SK-N-SH treated with all-trans-retinoic acid at 6 μM for 48 hours (cell line): ENCODE results near the gene IFT122.

ENCODE experiments used
- ATAC-seq: fragments of 200-7000 bp; cut with Tn5 transposase; 3 replicates; pipeline ENCODE4 v1.9.1; 2020; ENCODE audit warnings: mild to moderate bottlenecking, moderate library complexity
- ARNTL ChIP-seq: fragments of 450-650 bp; formaldehyde crosslinking; IDR thresholded peaks from 2 replicates; pipeline ENCODE4 v1.5.0; 2020; ENCODE audit warnings: low read depth, mild to moderate bottlenecking, moderate library complexity, borderline replicate concordance
- CREB5 ChIP-seq: fragments of 250-450 bp; sonication (Bioruptor Pico); IDR thresholded peaks from 2 replicates; pipeline ENCODE4 v1.5.1; 2020; ENCODE audit warnings: low read depth, mild to moderate bottlenecking, moderate library complexity
- CSDC2 ChIP-seq: fragments of 250-450 bp; sonication (Bioruptor Pico); IDR thresholded peaks from 2 replicates; pipeline ENCODE4 v1.5.0; 2020; ENCODE audit warnings: mild to moderate bottlenecking, moderate library complexity
- CSRNP3 ChIP-seq: fragments of 250-450 bp; sonication (Bioruptor Pico); IDR thresholded peaks from 2 replicates; pipeline ENCODE4 v1.5.1; 2021; ENCODE audit warnings: mild to moderate bottlenecking, moderate library complexity
- ESRRG ChIP-seq: fragments of 250-450 bp; sonication (Bioruptor Pico); IDR thresholded peaks from 2 replicates; pipeline ENCODE4 v1.6.1; 2021; ENCODE audit warnings: mild to moderate bottlenecking
- GLIS3 ChIP-seq: fragments of 250-450 bp; sonication (Bioruptor Pico); IDR thresholded peaks from 2 replicates; pipeline ENCODE4 v1.5.0; 2020; ENCODE audit warnings: mild to moderate bottlenecking, moderate library complexity
- ISL1 ChIP-seq: fragments of 250-450 bp; sonication (Bioruptor Pico); IDR thresholded peaks from 2 replicates; pipeline ENCODE4 v2.1.2; 2022; ENCODE audit warnings: mild to moderate bottlenecking, moderate library complexity
- OSR1 ChIP-seq: fragments of 250-450 bp; sonication (Bioruptor Pico); IDR thresholded peaks from 2 replicates; pipeline ENCODE4 v1.8.0; 2022; ENCODE audit warnings: moderate library complexity, mild to moderate bottlenecking, inconsistent platforms
- PATZ1 ChIP-seq: fragments of 250-450 bp; sonication (Bioruptor Pico); IDR thresholded peaks from 2 replicates; pipeline ENCODE4 v1.8.0; 2020; ENCODE audit warnings: mild to moderate bottlenecking, moderate library complexity, borderline replicate concordance
- PPARA ChIP-seq: fragments of 250-450 bp; sonication (Bioruptor Pico); IDR thresholded peaks from 2 replicates; pipeline ENCODE4 v1.5.0; 2020; ENCODE audit warnings: mild to moderate bottlenecking, borderline replicate concordance
- RARB ChIP-seq: fragments of 250-450 bp; sonication (Bioruptor Pico); IDR thresholded peaks from 2 replicates; pipeline ENCODE4 v1.8.0; 2021; ENCODE audit warnings: mild to moderate bottlenecking, moderate library complexity
- SNAI2 ChIP-seq: fragments of 250-450 bp; sonication (Bioruptor Pico); IDR thresholded peaks from 2 replicates; pipeline ENCODE4 v1.5.0; 2020; ENCODE audit warnings: mild to moderate bottlenecking, moderate library complexity
- TOX ChIP-seq: fragments of 250-450 bp; sonication (Bioruptor Pico); IDR thresholded peaks from 2 replicates; pipeline ENCODE4 v1.8.0; 2021; ENCODE audit warnings: mild to moderate bottlenecking, moderate library complexity, borderline replicate concordance
- TSHZ2 ChIP-seq: fragments of 250-450 bp; sonication (Bioruptor Pico); IDR thresholded peaks from 2 replicates; pipeline ENCODE4 v1.5.0; 2020; ENCODE audit warnings: mild to moderate bottlenecking, moderate library complexity
- ZC3H10 ChIP-seq: fragments of 250-450 bp; sonication (Bioruptor Pico); IDR thresholded peaks from 2 replicates; pipeline ENCODE4 v1.5.1; 2021; ENCODE audit warnings: mild to moderate bottlenecking, moderate library complexity
- ZFP3 ChIP-seq: fragments of 250-450 bp; sonication (Bioruptor Pico); IDR thresholded peaks from 2 replicates; pipeline ENCODE4 v1.5.0; 2020; ENCODE audit warnings: mild to moderate bottlenecking, moderate library complexity
- ZFP30 ChIP-seq: fragments of 450-650 bp; formaldehyde crosslinking; IDR thresholded peaks from 2 replicates; pipeline ENCODE4 v1.5.0; 2022; ENCODE audit warnings: mild to moderate bottlenecking, moderate library complexity
- ZNF565 ChIP-seq: fragments of 450-650 bp; formaldehyde crosslinking; conservative IDR thresholded peaks from 2 replicates; pipeline ENCODE4 v1.5.0; 2020; ENCODE audit warnings: low read depth, mild to moderate bottlenecking, moderate library complexity
- ZNF70 ChIP-seq: fragments of 450-650 bp; formaldehyde crosslinking; IDR thresholded peaks from 2 replicates; pipeline ENCODE4 v1.5.0; 2020; ENCODE audit warnings: mild to moderate bottlenecking, moderate library complexity
- ZNF8 ChIP-seq: fragments of 450-650 bp; formaldehyde crosslinking; IDR thresholded peaks from 2 replicates; pipeline ENCODE4 v1.5.0; 2020; ENCODE audit warnings: mild to moderate bottlenecking, moderate library complexity

IFT122 gene

GRCh38 chr3:129505341-129505740 is 65.3 kb downstream of the IFT122 start:
- ATAC-seq = no peak
- no peak for TF ChIP-seq ZC3H10 (CRISPR knock-in tag)
- no peak for TF ChIP-seq ZFP3
- TF ChIP-seq CSDC2 (CRISPR knock-in tag) = no peak
- TF ChIP-seq PPARA (CRISPR knock-in tag) = no peak
- no peak for TF ChIP-seq CREB5 (CRISPR knock-in tag)
- no peak for TF ChIP-seq RARB (CRISPR knock-in tag)
- no peak for TF ChIP-seq ZNF565 (CRISPR knock-in tag)
- no peak for TF ChIP-seq ARNTL (CRISPR knock-in tag)
- no peak for TF ChIP-seq ZFP30 (CRISPR knock-in tag)
- no peak for TF ChIP-seq GLIS3 (CRISPR knock-in tag)
- TF ChIP-seq TOX (CRISPR knock-in tag) = no peak
- TF ChIP-seq ZNF70 (CRISPR knock-in tag) = no peak
- TF ChIP-seq ESRRG (CRISPR knock-in tag) = no peak

GRCh38 chr3:129506231-129506742 is 66.3 kb downstream of the IFT122 start:
- no peak for TF ChIP-seq TSHZ2
- no peak for TF ChIP-seq ZC3H10 (CRISPR knock-in tag)
- TF ChIP-seq CSDC2 (CRISPR knock-in tag) = no peak
- TF ChIP-seq ISL1 (CRISPR knock-in tag) = no peak
- TF ChIP-seq PATZ1 = no peak
- TF ChIP-seq CSRNP3 = no peak
- TF ChIP-seq ZNF8 = no peak
- TF ChIP-seq ZNF565 (CRISPR knock-in tag) = no peak
- TF ChIP-seq OSR1 (CRISPR knock-in tag) = no peak
- TF ChIP-seq, all 23 proteins: peak for 0
- ATAC-seq = no peak

- ATAC-seq = no peak
- TF ChIP-seq SNAI2 (CRISPR knock-in tag) = no peak
- no peak for TF ChIP-seq ZNF70 (CRISPR knock-in tag)
- TF ChIP-seq CSDC2 (CRISPR knock-in tag) = no peak
- TF ChIP-seq PATZ1 = no peak
- no peak for TF ChIP-seq ZFP30 (CRISPR knock-in tag)
- TF ChIP-seq CSRNP3 = no peak
- TF ChIP-seq ARNTL (CRISPR knock-in tag) = no peak
- TF ChIP-seq ZC3H10 (CRISPR knock-in tag) = no peak
Measured at GRCh38 chr3:129507181-129507831, 67.3 kb downstream of the IFT122 start.
